Suprapubic skin (tissue), 4 donors: Measurements from ENCODE around the gene TM9SF2.

Experiments used
- EP300 ChIP-seq: sonication (generic); formaldehyde crosslinking; IDR thresholded peaks from one replicate; pipeline ENCODE4 v1.6.1; 2017; ENCODE audit warnings: antibody characterized with exemption
- POLR2A ChIP-seq, 2 donors: fragments of 450-650 bp; IDR thresholded peaks; one replicate each; pipeline ENCODE4 v1.6.1; 2017; ENCODE audit warnings: antibody characterized with exemption in 2 of 2, mild to moderate bottlenecking in 2 of 2, moderate library complexity in 2 of 2
- POLR2AphosphoS5 ChIP-seq, 3 donors: sonication (generic); formaldehyde crosslinking; IDR thresholded peaks; one replicate each; pipeline ENCODE4 v1.6.1; 2017; ENCODE audit warnings: antibody characterized with exemption in 3 of 3
- TF ChIP-seq, protein P1 (sequence below), 2 donors: fragments of 200-600 bp in 1 of 2; fragments of 450-650 bp in 1 of 2; sonication (generic) in 1 of 2; IDR thresholded peaks; one replicate each; pipeline ENCODE4 v1.5.1; 2016 to 2019; ENCODE audit warnings: antibody characterized with exemption in 2 of 2, mild to moderate bottlenecking in 1 of 2, moderate library complexity in 1 of 2

DNA sequence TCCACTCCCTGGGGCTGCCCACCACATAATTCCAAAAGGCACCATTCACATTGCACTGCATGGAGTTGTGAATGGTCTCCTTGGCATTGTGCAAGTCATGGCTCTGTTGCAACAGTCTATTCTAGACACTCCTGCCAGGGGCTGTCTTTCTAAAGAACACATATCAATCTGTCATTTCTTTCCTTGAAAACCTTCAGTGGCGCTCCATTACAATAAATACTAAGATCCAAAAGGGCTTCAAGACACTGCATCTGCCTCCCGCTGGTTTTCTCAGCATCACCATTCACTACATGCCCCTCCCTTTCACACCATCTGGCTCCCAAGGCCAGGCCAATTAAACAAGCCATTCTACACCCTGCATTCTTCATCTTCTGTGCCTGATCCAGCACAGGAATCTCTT lies 32.2 kb upstream of the TM9SF2 start:
- TF ChIP-seq, protein P1, sequence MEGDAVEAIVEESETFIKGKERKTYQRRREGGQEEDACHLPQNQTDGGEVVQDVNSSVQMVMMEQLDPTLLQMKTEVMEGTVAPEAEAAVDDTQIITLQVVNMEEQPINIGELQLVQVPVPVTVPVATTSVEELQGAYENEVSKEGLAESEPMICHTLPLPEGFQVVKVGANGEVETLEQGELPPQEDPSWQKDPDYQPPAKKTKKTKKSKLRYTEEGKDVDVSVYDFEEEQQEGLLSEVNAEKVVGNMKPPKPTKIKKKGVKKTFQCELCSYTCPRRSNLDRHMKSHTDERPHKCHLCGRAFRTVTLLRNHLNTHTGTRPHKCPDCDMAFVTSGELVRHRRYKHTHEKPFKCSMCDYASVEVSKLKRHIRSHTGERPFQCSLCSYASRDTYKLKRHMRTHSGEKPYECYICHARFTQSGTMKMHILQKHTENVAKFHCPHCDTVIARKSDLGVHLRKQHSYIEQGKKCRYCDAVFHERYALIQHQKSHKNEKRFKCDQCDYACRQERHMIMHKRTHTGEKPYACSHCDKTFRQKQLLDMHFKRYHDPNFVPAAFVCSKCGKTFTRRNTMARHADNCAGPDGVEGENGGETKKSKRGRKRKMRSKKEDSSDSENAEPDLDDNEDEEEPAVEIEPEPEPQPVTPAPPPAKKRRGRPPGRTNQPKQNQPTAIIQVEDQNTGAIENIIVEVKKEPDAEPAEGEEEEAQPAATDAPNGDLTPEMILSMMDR (IDR thresholded peaks at IDR 0.05): no peak
- TF ChIP-seq EP300 (no peak), POLR2AphosphoS5 (IDR thresholded peaks at IDR 0.05) (no peak), POLR2A (IDR thresholded peaks at IDR 0.05) (no peak)
